Lower leg skin (tissue), 4 donors: Measurements from ENCODE around the gene HOXD11. TPM values are rescaled to one million over a fixed set of nuclear protein-coding genes. Genes with fewer than 3 reads are reported as not detected.

ENCODE experiments used
- DNase-seq, 2 donors: peaks; one replicate each; pipeline ENCODE4 v3.0.0-alpha.2; 2019; ENCODE audit warnings: low spot score in 2 of 2
- H3K4me3 ChIP-seq: fragments of 200-600 bp; sonication (generic); 2 replicates; pipeline ENCODE4 v1.5.1; 2017; ENCODE audit warnings: mild to moderate bottlenecking, low read depth; ENCODE audit not compliant: poor library complexity, severe bottlenecking
- POLR2A ChIP-seq, 2 donors: fragments of 450-650 bp; IDR thresholded peaks; one replicate each; pipeline ENCODE4 v1.6.1; 2016 to 2017; ENCODE audit warnings: antibody characterized with exemption in 2 of 2, mild to moderate bottlenecking in 1 of 2, moderate library complexity in 1 of 2
- WGBS, 2 donors: methylation state at CpG; one replicate each; pipeline ENCODE4 v1.1.5; 2018; 5-methylcytosine and 5-hydroxymethylcytosine counted together
- intact Hi-C: fragments of 100-400 bp; cut with DNase I; formaldehyde crosslinking; loops from one replicate; pipeline ENCODE4 v1.15.0; 2023; ENCODE audit warnings: low total_unique reads
- total RNA-seq, 4 donors: library from RNA; depleted of rRNA; stranded (reverse); fragments of >200 nt; gene quantifications; one replicate each; pipeline ENCODE4 v1.1.0, GENCODE V29; 2016
- TF ChIP-seq, protein P1 (sequence below), 3 donors: fragments of 450-650 bp; IDR thresholded peaks; one replicate each; pipeline ENCODE4 v1.5.1; 2016; ENCODE audit warnings: antibody characterized with exemption in 3 of 3, mild to moderate bottlenecking in 3 of 3, moderate library complexity in 2 of 3

Gene HOXD11
- total RNA-seq, 4 donors from 2014 or later = 0.23 TPM; not detected in 3

DNA sequence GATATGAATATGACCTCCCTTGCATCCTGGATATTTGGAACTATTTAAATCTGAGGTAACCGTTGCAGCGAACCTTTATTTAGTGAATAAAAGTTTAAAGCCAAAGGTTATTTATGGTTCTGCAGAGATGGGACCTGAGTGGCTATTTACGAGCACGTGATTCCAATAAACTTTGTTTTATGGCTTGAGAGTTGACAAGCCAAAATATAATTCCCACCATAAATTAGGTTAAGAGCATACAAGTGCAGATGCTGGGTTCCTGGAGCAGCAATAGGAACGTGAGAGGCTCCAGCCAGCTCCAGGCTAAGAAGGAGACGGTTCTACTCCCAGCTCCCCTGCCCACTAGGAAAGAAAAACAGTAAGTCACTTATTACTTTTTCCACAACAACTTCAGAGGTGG is 39.0 kb downstream of the HOXD11 start:
- 43% methylated on average over 6 of the region's 6 CpGs for WGBS, 2 donors
- TF ChIP-seq, protein P1, sequence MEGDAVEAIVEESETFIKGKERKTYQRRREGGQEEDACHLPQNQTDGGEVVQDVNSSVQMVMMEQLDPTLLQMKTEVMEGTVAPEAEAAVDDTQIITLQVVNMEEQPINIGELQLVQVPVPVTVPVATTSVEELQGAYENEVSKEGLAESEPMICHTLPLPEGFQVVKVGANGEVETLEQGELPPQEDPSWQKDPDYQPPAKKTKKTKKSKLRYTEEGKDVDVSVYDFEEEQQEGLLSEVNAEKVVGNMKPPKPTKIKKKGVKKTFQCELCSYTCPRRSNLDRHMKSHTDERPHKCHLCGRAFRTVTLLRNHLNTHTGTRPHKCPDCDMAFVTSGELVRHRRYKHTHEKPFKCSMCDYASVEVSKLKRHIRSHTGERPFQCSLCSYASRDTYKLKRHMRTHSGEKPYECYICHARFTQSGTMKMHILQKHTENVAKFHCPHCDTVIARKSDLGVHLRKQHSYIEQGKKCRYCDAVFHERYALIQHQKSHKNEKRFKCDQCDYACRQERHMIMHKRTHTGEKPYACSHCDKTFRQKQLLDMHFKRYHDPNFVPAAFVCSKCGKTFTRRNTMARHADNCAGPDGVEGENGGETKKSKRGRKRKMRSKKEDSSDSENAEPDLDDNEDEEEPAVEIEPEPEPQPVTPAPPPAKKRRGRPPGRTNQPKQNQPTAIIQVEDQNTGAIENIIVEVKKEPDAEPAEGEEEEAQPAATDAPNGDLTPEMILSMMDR (IDR thresholded peaks at IDR 0.05) = no peak
- TF ChIP-seq POLR2A (IDR thresholded peaks at IDR 0.05) = no peak
- intact Hi-C loops = no loop called here
- H3K4me3 ChIP-seq = no peak overlapping the region
- no peak for DNase-seq

GRCh38 chr2:176146645-176147044 is 39.6 kb downstream of the HOXD11 start:
- intact Hi-C loops = no loop called here
- DNase-seq = no peak
- no peak overlapping the region for H3K4me3 ChIP-seq
- TF ChIP-seq, protein P1 (IDR thresholded peaks at IDR 0.05) = no peak
- no peak for TF ChIP-seq POLR2A (IDR thresholded peaks at IDR 0.05)

DNA sequence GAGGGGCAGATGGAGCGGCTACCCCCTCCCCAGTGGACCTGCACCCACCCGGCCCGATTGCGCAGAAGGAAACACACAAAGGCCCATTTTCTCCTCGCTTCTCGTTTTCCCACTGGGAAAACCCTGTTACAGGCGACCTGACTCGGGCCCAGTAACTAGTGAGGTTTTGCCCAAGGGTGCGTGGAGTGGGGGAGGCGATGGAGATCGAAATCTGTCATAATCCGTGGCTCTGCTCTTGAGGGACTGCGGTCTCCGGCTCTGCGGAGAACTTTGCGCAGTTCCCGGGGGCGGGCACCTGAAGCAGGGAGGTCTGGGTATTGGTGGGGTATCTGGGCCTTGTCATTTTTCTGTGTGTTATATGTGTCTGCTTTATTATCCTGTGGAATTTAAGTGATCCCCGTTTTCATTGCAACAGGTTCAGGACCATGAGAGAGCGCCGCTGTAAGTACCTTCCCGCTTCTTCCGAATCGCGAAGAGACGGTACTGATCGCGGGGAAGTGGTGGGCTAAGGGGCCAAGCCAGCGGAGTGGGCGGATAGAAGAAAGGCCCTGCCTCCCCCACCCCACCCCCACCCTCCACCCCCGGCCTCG is 40.2 kb downstream of the HOXD11 start:
- no peak overlapping the region for H3K4me3 ChIP-seq
- TF ChIP-seq POLR2A (IDR thresholded peaks at IDR 0.05) = no peak
- TF ChIP-seq, protein P1 (IDR thresholded peaks at IDR 0.05) = no peak
- intact Hi-C loops = no loop called here
- DNase-seq = peak in 1 of 2 donors; percentile 76
- WGBS, 2 donors = 69 to 71% methylated on average over 32 of the region's 32 CpGs

- 50 to 56% methylated on average over 31 of the region's 31 CpGs for WGBS, 2 donors
- DNase-seq = peak in 1 of 2 donors; percentile 65
- no peak overlapping the region for H3K4me3 ChIP-seq
- intact Hi-C loops = no loop called here
- TF ChIP-seq POLR2A (IDR thresholded peaks at IDR 0.05) = no peak
- TF ChIP-seq, protein P1 (IDR thresholded peaks at IDR 0.05) = no peak
These were observed 40.9 kb downstream of the HOXD11 start for GRCh38 chr2:176147800-176148496.

GRCh38 chr2:176148751-176149421 is 41.8 kb downstream of the HOXD11 start:
- intact Hi-C loops = no loop called here
- H3K4me3 ChIP-seq = no peak overlapping the region
- peak in 1 of 2 donors; percentile 68 for DNase-seq
- 57 to 67% methylated on average over 11 of the region's 11 CpGs for WGBS, 2 donors
- TF ChIP-seq POLR2A (IDR thresholded peaks at IDR 0.05) = no peak
- TF ChIP-seq, protein P1 (IDR thresholded peaks at IDR 0.05) = no peak
